22Rv1 (cell line): ENCODE results near the gene ACAN.

Source experiments
- CTCF ChIP-seq: fragments of 450-650 bp; IDR thresholded peaks from 2 replicates; pipeline ENCODE4 v1.5.1; 2017; ENCODE audit warnings: mild to moderate bottlenecking
- ZFX ChIP-seq: fragments of 450-650 bp; IDR thresholded peaks from 2 replicates; pipeline ENCODE4 v1.6.1; 2017; ENCODE audit warnings: antibody characterized with exemption, borderline replicate concordance

GRCh38 chr15:88847144-88847543 is 43.9 kb downstream of the ACAN start:
- TF ChIP-seq CTCF: no peak
- TF ChIP-seq ZFX: no peak
